Measurements from ENCODE around the gene PPDPF.

DNA sequence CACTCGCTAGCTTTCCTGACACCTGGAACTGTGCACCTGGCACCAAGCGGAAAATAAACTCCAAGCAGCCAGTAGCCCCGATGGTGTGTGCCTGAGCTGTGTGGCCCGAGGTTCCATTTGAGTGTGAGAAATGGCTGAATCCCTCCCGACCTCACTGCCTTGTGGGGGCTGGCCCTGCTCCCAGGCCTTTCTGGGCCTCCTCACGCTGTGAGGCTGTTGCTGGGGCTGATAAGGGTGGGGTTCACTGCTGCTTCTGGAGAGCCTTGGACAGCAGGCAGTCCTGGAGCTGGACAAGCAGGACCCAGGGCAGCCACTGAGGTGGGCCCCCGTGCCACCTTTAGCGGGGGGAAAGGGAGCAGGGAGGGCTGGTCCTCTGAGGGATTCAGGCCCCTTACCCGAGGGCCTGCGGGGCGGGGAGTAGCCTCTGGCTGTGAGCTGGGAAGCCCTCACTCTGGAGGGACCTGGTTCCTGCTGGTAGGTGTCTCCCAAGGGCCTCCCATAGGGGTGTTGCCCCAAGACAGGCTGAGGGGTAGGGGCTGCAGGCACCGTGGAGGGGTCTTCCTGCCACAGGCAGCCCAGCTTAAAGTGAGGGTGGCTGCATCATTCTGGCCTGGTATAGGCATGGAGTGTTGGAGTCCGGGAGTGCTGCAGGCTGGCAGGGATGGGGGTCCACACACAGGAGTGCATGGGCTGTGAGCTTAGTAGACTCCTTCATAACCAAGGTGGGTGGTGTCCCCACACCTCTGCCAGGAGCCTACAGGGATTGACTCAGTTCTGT lies 1.7 kb downstream of the PPDPF start:
- no peak for TF ChIP-seq POLR2A (IDR thresholded peaks at IDR 0.05)
- TF ChIP-seq, protein P1, sequence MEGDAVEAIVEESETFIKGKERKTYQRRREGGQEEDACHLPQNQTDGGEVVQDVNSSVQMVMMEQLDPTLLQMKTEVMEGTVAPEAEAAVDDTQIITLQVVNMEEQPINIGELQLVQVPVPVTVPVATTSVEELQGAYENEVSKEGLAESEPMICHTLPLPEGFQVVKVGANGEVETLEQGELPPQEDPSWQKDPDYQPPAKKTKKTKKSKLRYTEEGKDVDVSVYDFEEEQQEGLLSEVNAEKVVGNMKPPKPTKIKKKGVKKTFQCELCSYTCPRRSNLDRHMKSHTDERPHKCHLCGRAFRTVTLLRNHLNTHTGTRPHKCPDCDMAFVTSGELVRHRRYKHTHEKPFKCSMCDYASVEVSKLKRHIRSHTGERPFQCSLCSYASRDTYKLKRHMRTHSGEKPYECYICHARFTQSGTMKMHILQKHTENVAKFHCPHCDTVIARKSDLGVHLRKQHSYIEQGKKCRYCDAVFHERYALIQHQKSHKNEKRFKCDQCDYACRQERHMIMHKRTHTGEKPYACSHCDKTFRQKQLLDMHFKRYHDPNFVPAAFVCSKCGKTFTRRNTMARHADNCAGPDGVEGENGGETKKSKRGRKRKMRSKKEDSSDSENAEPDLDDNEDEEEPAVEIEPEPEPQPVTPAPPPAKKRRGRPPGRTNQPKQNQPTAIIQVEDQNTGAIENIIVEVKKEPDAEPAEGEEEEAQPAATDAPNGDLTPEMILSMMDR (IDR thresholded peaks at IDR 0.05): no peak
